A673 (cell line): ENCODE data around the gene FLNC. TPM values are rescaled to one million over a fixed set of nuclear protein-coding genes. Genes with fewer than 3 reads are reported as not detected.

Experiments
- BruUV-seq: library from RNA; stranded (reverse); fragments of 400-500 nt; replicated peaks from 2 replicates; lab custom pipeline; 2021; lab: Mats Ljungman, UMichigan
- CTCF ChIA-PET: fragments of 300-600 bp; sonication (Branson Sonifier 250); formaldehyde crosslinking; loops from one replicate; lab custom pipeline; 2022; ENCODE audit warnings: antibody characterized with exemption; lab: Charles Lee
- POLR2A ChIA-PET: fragments of 300-600 bp; sonication (Branson Sonifier 250); formaldehyde crosslinking; loops from one replicate; lab custom pipeline; 2022; ENCODE audit warnings: antibody characterized with exemption; ENCODE audit not compliant: low non-redundant PET; lab: Charles Lee
- DNase-seq: peaks from one replicate; pipeline ENCODE4 v3.0.0-alpha.2; 2015; ENCODE audit warnings: low spot score
- H3K27ac ChIP-seq: fragments of 200-600 bp; sonication (generic); 2 replicates; pipeline ENCODE4 v1.5.1; 2016; ENCODE audit warnings: mixed run types, low read depth, mild to moderate bottlenecking, mixed read lengths, antibody characterized with exemption, low read length; ENCODE audit not compliant: poor library complexity, severe bottlenecking
- H3K27me3 ChIP-seq: fragments of 200-600 bp; sonication (generic); replicated peaks from 2 replicates; pipeline ENCODE4 v1.6.1; 2017; ENCODE audit warnings: mixed run types, low read depth, mild to moderate bottlenecking, mixed read lengths, antibody characterized with exemption, low read length; ENCODE audit not compliant: insufficient read depth, poor library complexity
- H3K36me3 ChIP-seq: fragments of 200-600 bp; sonication (generic); 2 replicates; pipeline ENCODE4 v1.6.1; 2016; ENCODE audit warnings: mixed run types, mild to moderate bottlenecking, mixed read lengths, antibody characterized with exemption, low read length; ENCODE audit not compliant: insufficient read depth, poor library complexity, severe bottlenecking
- H3K4me1 ChIP-seq: fragments of 200-600 bp; sonication (generic); 2 replicates; pipeline ENCODE4 v1.6.1; 2017; ENCODE audit warnings: mixed run types, mild to moderate bottlenecking, mixed read lengths, antibody characterized with exemption, low read length; ENCODE audit not compliant: insufficient read depth, poor library complexity, severe bottlenecking
- H3K4me3 ChIP-seq: fragments of 200-600 bp; sonication (generic); 2 replicates; pipeline ENCODE4 v1.5.1; 2016; ENCODE audit warnings: low read depth, mixed run types, mild to moderate bottlenecking, mixed read lengths, low read length; ENCODE audit not compliant: poor library complexity, severe bottlenecking
- H3K9me3 ChIP-seq: fragments of 200-600 bp; sonication (generic); 2 replicates; pipeline ENCODE4 v1.6.1; 2016; ENCODE audit warnings: mixed run types, low read depth, mild to moderate bottlenecking, mixed read lengths, antibody characterized with exemption, low read length; ENCODE audit not compliant: poor library complexity, severe bottlenecking
- CTCF ChIP-seq: fragments of 300-800, 200-600 bp; sonication (generic); conservative IDR thresholded peaks from 2 replicates; pipeline ENCODE4 v1.5.1; 2017; ENCODE audit warnings: low read depth, mild to moderate bottlenecking, antibody characterized with exemption, low read length, moderate library complexity, mixed read lengths
- EZH2 ChIP-seq: fragments of 200-600 bp; sonication (generic); IDR thresholded peaks from 2 replicates; pipeline ENCODE4 v1.6.1; 2017; ENCODE audit warnings: borderline replicate concordance, low read depth, mild to moderate bottlenecking, mixed read lengths, antibody characterized with exemption, low read length; ENCODE audit not compliant: poor library complexity, severe bottlenecking
- intact Hi-C: fragments of 100-400 bp; cut with micrococcal nuclease; formaldehyde crosslinking; loops from one replicate; pipeline ENCODE4 v1.10.0; 2022; ENCODE audit not compliant: unreplicated experiment
- total RNA-seq: library from RNA; stranded (reverse); gene quantifications from 2 replicates; pipeline ENCODE4 v1.2.3, GENCODE V29; 2021

Gene FLNC
- total RNA-seq, 1 experiment from 2014 or later = 6.5 TPM

- ChIA-PET POLR2A (no interaction called here), CTCF (no interaction called here)
- Histone ChIP-seq H3K27ac (no peak overlapping the region), H3K27me3 (no peaks in the 10 kb centered on the region), H3K9me3 (no peaks in the 10 kb centered on the region), H3K4me1 (peaks cover 4% of the 10 kb centered on the region), H3K36me3 (no peaks in the 10 kb centered on the region), H3K4me3 (peak overlapping the region; percentile 60)
- DNase-seq = no peak
- no TSS peak for BruUV-seq
- TF ChIP-seq EZH2 (no peak), CTCF (no peak)
- intact Hi-C loops = no loop called here
These were observed 37.8 kb downstream of the FLNC start for GRCh38 chr7:128867842-128868623.

GRCh38 chr7:128868624-128869137, 38.5 kb downstream of the FLNC start:
- no TSS peak for BruUV-seq
- TF ChIP-seq CTCF (no peak), EZH2 (no peak)
- Histone ChIP-seq H3K4me3 (peak overlapping the region; percentile 60), H3K4me1 (peaks cover 2% of the 10 kb centered on the region), H3K27ac (no peak overlapping the region), H3K9me3 (no peaks in the 10 kb centered on the region), H3K36me3 (no peaks in the 10 kb centered on the region), H3K27me3 (no peaks in the 10 kb centered on the region)
- ChIA-PET POLR2A (no interaction called here), CTCF (no interaction called here)
- intact Hi-C loops = no loop called here
- DNase-seq = no peak

GRCh38 chr7:128869138-128869943, 39.1 kb downstream of the FLNC start:
- POLR2A ChIA-PET = no interaction called here
- Histone ChIP-seq H3K36me3 (no peaks in the 10 kb centered on the region), H3K9me3 (no peaks in the 10 kb centered on the region), H3K4me3 (peak overlapping the region; percentile 60), H3K27me3 (no peaks in the 10 kb centered on the region), H3K27ac (peak overlapping the region; percentile 54), H3K4me1 (no peaks in the 10 kb centered on the region)
- intact Hi-C loops = no loop called here
- CTCF ChIA-PET = interaction anchor here (0.6 kb wide), 1 partner anchor 261 kb away, joined by 3 read pairs; no protein-coding TSS in a partner anchor
- DNase-seq = peak; percentile 65
- TF ChIP-seq EZH2 = no peak
- 0 out of 2 replicates have a peak, but pooled peaks have one; percentile 13 for TF ChIP-seq CTCF
- no TSS peak for BruUV-seq
